22Rv1 (cell line): Measurements from ENCODE around the gene ASH1L.

ENCODE experiments used
- CTCF ChIP-seq: fragments of 450-650 bp; IDR thresholded peaks from 2 replicates; pipeline ENCODE4 v1.5.1; 2017; ENCODE audit warnings: mild to moderate bottlenecking
- ZFX ChIP-seq: fragments of 450-650 bp; IDR thresholded peaks from 2 replicates; pipeline ENCODE4 v1.6.1; 2017; ENCODE audit warnings: antibody characterized with exemption, borderline replicate concordance

- no peak for TF ChIP-seq CTCF
- no peak for TF ChIP-seq ZFX
Measured at GRCh38 chr1:155285631-155286044, 277.0 kb downstream of the ASH1L start.
